Chondrocyte (in vitro differentiated cells): ENCODE data around the gene MMD2. TPM values are rescaled to one million over a fixed set of nuclear protein-coding genes. Genes with fewer than 3 reads are reported as not detected.
A peak's percentile ranks its signal among the peaks of the same experiment; 100 is the strongest.

Source experiments
- DNase-seq: peaks from one replicate; pipeline ENCODE4 v3.0.0; 2021; ENCODE audit warnings: mixed read lengths, low spot score
- H3K27ac Mint-ChIP-seq: one replicate; pipeline ENCODE4 v1.8.0; 2021; ENCODE audit warnings: mild to moderate bottlenecking, moderate library complexity, mixed read lengths; ENCODE audit not compliant: unreplicated experiment
- H3K27me3 Mint-ChIP-seq: 2 replicates; pipeline ENCODE4 v1.8.0; 2021; ENCODE audit warnings: low read depth, mixed read lengths
- H3K36me3 Mint-ChIP-seq: 2 replicates; pipeline ENCODE4 v1.8.0; 2021; ENCODE audit warnings: low read depth, mixed read lengths
- H3K4me1 Mint-ChIP-seq: 2 replicates; pipeline ENCODE4 v1.8.0; 2021; ENCODE audit warnings: low read depth, mild to moderate bottlenecking, mixed read lengths
- H3K4me3 Mint-ChIP-seq: one replicate; pipeline ENCODE4 v1.8.0; 2021; ENCODE audit warnings: mild to moderate bottlenecking, moderate library complexity, mixed read lengths; ENCODE audit not compliant: unreplicated experiment
- H3K9me3 Mint-ChIP-seq: 2 replicates; pipeline ENCODE4 v1.8.0; 2021; ENCODE audit warnings: low read depth, mixed read lengths
- CTCF ChIP-seq: fragments of 200-600 bp; sonication (generic); IDR thresholded peaks from 2 replicates; pipeline ENCODE4 v1.5.0; 2021; ENCODE audit warnings: antibody characterized with exemption, mild to moderate bottlenecking, moderate library complexity
- total RNA-seq: library from RNA; stranded (reverse); gene quantifications from 3 replicates; pipeline ENCODE4 v1.2.1, GENCODE V29; 2021

Gene MMD2
- total RNA-seq, 1 donor from 2014 or later = not detected

- no peak overlapping the region for H3K27ac Mint-ChIP-seq
- H3K4me1 Mint-ChIP-seq = no peaks in the 10 kb centered on the region
- peak; percentile 13 for DNase-seq
- no peaks in the 10 kb centered on the region for H3K9me3 Mint-ChIP-seq
- peaks cover 20% of the 10 kb centered on the region for H3K27me3 Mint-ChIP-seq
- no peaks in the 10 kb centered on the region for H3K36me3 Mint-ChIP-seq
- H3K4me3 Mint-ChIP-seq = no peak overlapping the region
- no peak for TF ChIP-seq CTCF
These were observed 5.5 kb upstream of the MMD2 start for GRCh38 chr7:4964506-4964905.

- no peak overlapping the region for H3K27ac Mint-ChIP-seq
- peaks cover 24% of the 10 kb centered on the region for H3K27me3 Mint-ChIP-seq
- H3K4me3 Mint-ChIP-seq = no peak overlapping the region
- no peak for TF ChIP-seq CTCF
- H3K9me3 Mint-ChIP-seq = no peaks in the 10 kb centered on the region
- DNase-seq = peak; percentile 73
- H3K36me3 Mint-ChIP-seq = peaks cover 3% of the 10 kb centered on the region
- peaks cover 5% of the 10 kb centered on the region for H3K4me1 Mint-ChIP-seq
These were observed 4.1 kb upstream of the MMD2 start for GRCh38 chr7:4962872-4963775.

GRCh38 chr7:4960363-4960762 lies 1.4 kb upstream of the MMD2 start:
- peaks cover 5% of the 10 kb centered on the region for H3K4me1 Mint-ChIP-seq
- peaks cover 3% of the 10 kb centered on the region for H3K36me3 Mint-ChIP-seq
- H3K9me3 Mint-ChIP-seq = no peaks in the 10 kb centered on the region
- H3K27me3 Mint-ChIP-seq = peaks cover 34% of the 10 kb centered on the region
- no peak for TF ChIP-seq CTCF
- no peak overlapping the region for H3K27ac Mint-ChIP-seq
- H3K4me3 Mint-ChIP-seq = no peak overlapping the region
- DNase-seq = peak; percentile 44

GRCh38 chr7:4959893-4960292 lies 906 bp upstream of the MMD2 start:
- Mint-ChIP-seq H3K27me3 (peaks cover 37% of the 10 kb centered on the region), H3K4me3 (no peak overlapping the region), H3K36me3 (peaks cover 3% of the 10 kb centered on the region), H3K27ac (no peak overlapping the region), H3K4me1 (peaks cover 5% of the 10 kb centered on the region), H3K9me3 (peaks cover 4% of the 10 kb centered on the region)
- no peak for TF ChIP-seq CTCF
- DNase-seq = peak; percentile 3

- TF ChIP-seq CTCF = no peak
- no peak overlapping the region for H3K27ac Mint-ChIP-seq
- H3K4me1 Mint-ChIP-seq = peaks cover 5% of the 10 kb centered on the region
- peaks cover 36% of the 10 kb centered on the region for H3K27me3 Mint-ChIP-seq
- H3K9me3 Mint-ChIP-seq = peaks cover 6% of the 10 kb centered on the region
- peaks cover 3% of the 10 kb centered on the region for H3K36me3 Mint-ChIP-seq
- no peak overlapping the region for H3K4me3 Mint-ChIP-seq
- peak; percentile 27 for DNase-seq
These were observed 319 bp upstream of the MMD2 start for GRCh38 chr7:4959306-4959705.
